Activated naive CD8-positive, alpha-beta T cell treated with anti-CD3 and anti-CD28 coated beads, Interleukin-2, amount 50 U/mL, for 24 hours (primary cell): ENCODE results near the gene PCBP3.

Source experiments
- ATAC-seq: fragments of 150-1000 bp; cut with Tn5 transposase; one replicate; pipeline ENCODE4 v1.10.0; 2021
- DNase-seq: peaks from one replicate; pipeline ENCODE4 v3.0.0; 2021
- H3K27ac Mint-ChIP-seq: one replicate; pipeline ENCODE4 v1.8.0; 2021; ENCODE audit warnings: mild to moderate bottlenecking, mixed read lengths
- H3K27me3 Mint-ChIP-seq: one replicate; pipeline ENCODE4 v1.8.0; 2021; ENCODE audit warnings: mixed read lengths
- H3K36me3 Mint-ChIP-seq: one replicate; pipeline ENCODE4 v1.8.0; 2021; ENCODE audit warnings: low read depth, mixed read lengths
- H3K4me1 Mint-ChIP-seq: one replicate; pipeline ENCODE4 v1.8.0; 2021; ENCODE audit warnings: mixed read lengths
- H3K4me3 Mint-ChIP-seq: one replicate; pipeline ENCODE4 v1.8.0; 2021; ENCODE audit warnings: mild to moderate bottlenecking, moderate library complexity, mixed read lengths
- H3K9me3 Mint-ChIP-seq: one replicate; pipeline ENCODE4 v1.8.0; 2021; ENCODE audit warnings: mixed read lengths

The PCBP3 gene

GRCh38 chr21:45912611-45913417 lies 269.3 kb downstream of the PCBP3 start:
- ATAC-seq (no peak), DNase-seq (no peak)
- H3K9me3 Mint-ChIP-seq: no peaks in the 10 kb centered on the region
- peaks cover 10% of the 10 kb centered on the region for H3K4me1 Mint-ChIP-seq
- H3K27ac Mint-ChIP-seq: no peak overlapping the region
- H3K4me3 Mint-ChIP-seq: no peak overlapping the region
- H3K27me3 Mint-ChIP-seq: no peaks in the 10 kb centered on the region
- no peaks in the 10 kb centered on the region for H3K36me3 Mint-ChIP-seq

- no peaks in the 10 kb centered on the region for H3K9me3 Mint-ChIP-seq
- H3K27ac Mint-ChIP-seq: no peak overlapping the region
- H3K27me3 Mint-ChIP-seq: no peaks in the 10 kb centered on the region
- no peak for ATAC-seq
- H3K4me3 Mint-ChIP-seq: no peak overlapping the region
- H3K36me3 Mint-ChIP-seq: no peaks in the 10 kb centered on the region
- DNase-seq: no peak
- peaks cover 10% of the 10 kb centered on the region for H3K4me1 Mint-ChIP-seq
Observed at GRCh38 chr21:45913418-45913765, 269.9 kb downstream of the PCBP3 start.

- Mint-ChIP-seq H3K27me3 (no peaks in the 10 kb centered on the region), H3K27ac (no peak overlapping the region), H3K9me3 (no peaks in the 10 kb centered on the region), H3K4me3 (no peak overlapping the region), H3K36me3 (no peaks in the 10 kb centered on the region), H3K4me1 (peaks cover 10% of the 10 kb centered on the region)
- no peak for ATAC-seq
- DNase-seq: no peak
Observed at GRCh38 chr21:45913886-45914285, 270.4 kb downstream of the PCBP3 start.

- H3K27ac Mint-ChIP-seq: no peak overlapping the region
- peaks cover 10% of the 10 kb centered on the region for H3K4me1 Mint-ChIP-seq
- ATAC-seq: no peak
- no peaks in the 10 kb centered on the region for H3K9me3 Mint-ChIP-seq
- H3K27me3 Mint-ChIP-seq: no peaks in the 10 kb centered on the region
- DNase-seq: no peak
- no peak overlapping the region for H3K4me3 Mint-ChIP-seq
- no peaks in the 10 kb centered on the region for H3K36me3 Mint-ChIP-seq
Observed at GRCh38 chr21:45914321-45914845, 270.9 kb downstream of the PCBP3 start.

- no peak for DNase-seq
- ATAC-seq: no peak
- no peaks in the 10 kb centered on the region for H3K36me3 Mint-ChIP-seq
- H3K9me3 Mint-ChIP-seq: no peaks in the 10 kb centered on the region
- peaks cover 10% of the 10 kb centered on the region for H3K4me1 Mint-ChIP-seq
- no peak overlapping the region for H3K27ac Mint-ChIP-seq
- no peak overlapping the region for H3K4me3 Mint-ChIP-seq
- H3K27me3 Mint-ChIP-seq: no peaks in the 10 kb centered on the region
Observed at GRCh38 chr21:45916011-45916840, 272.7 kb downstream of the PCBP3 start.

GRCh38 chr21:45917241-45917640 lies 273.7 kb downstream of the PCBP3 start:
- H3K27me3 Mint-ChIP-seq: no peaks in the 10 kb centered on the region
- H3K27ac Mint-ChIP-seq: no peak overlapping the region
- no peaks in the 10 kb centered on the region for H3K36me3 Mint-ChIP-seq
- no peak for DNase-seq
- H3K4me1 Mint-ChIP-seq: peaks cover 11% of the 10 kb centered on the region
- no peaks in the 10 kb centered on the region for H3K9me3 Mint-ChIP-seq
- no peak overlapping the region for H3K4me3 Mint-ChIP-seq
- no peak for ATAC-seq

DNA sequence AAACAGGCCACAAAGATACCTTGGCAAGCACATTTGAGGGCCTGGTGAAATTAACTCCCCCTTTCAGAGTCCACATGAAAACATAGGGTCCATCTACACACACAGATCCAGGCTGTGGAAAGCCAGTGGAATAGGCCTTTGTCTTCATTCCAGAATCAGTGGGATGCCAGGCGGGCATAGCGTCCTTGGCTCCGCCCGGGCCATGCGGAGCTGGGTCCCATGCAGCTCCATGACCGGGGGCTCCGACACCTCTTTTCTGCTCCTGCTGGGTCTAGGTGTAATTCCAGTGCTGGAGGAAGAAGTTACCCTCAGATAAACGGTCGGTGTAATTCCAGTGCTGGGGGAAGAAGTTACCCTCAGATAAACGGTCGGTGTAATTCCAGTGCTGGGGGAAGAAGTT lies 274.5 kb downstream of the PCBP3 start:
- no peak for ATAC-seq
- DNase-seq: no peak
- no peaks in the 10 kb centered on the region for H3K9me3 Mint-ChIP-seq
- H3K27me3 Mint-ChIP-seq: no peaks in the 10 kb centered on the region
- H3K36me3 Mint-ChIP-seq: no peaks in the 10 kb centered on the region
- no peak overlapping the region for H3K4me3 Mint-ChIP-seq
- peaks cover 18% of the 10 kb centered on the region for H3K4me1 Mint-ChIP-seq
- H3K27ac Mint-ChIP-seq: no peak overlapping the region

DNA sequence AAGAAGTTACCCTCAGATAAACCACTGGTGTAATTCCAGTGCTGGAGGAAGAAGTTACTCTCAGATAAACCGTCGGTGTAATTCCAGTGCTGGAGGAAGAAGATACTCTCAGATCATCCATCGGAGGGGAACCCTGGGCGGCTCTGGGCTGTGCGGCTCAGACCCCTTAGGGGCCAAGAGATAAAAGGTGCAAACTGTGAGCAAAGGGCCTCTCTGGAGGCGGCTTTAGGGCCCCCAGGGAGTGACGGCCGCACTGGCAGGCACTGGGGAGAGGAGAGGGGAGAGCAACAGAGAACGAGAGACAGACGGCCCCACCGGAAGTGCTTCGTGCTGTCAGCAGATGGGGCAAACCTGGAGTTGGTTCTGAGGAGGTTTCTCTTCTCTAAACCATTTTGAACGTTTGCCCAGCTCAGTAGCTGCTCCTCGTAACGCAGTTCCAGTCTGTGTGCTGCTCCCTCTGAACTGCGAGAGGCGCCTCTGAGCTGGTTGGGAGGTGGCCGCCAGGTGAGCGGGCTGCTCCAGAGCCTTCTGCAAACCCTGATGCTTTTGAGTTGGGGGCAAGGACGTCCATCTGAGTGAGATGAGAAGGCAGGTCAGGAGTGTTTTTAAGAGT lies 275.4 kb downstream of the PCBP3 start:
- no peaks in the 10 kb centered on the region for H3K27me3 Mint-ChIP-seq
- DNase-seq (no peak), ATAC-seq (no peak)
- H3K36me3 Mint-ChIP-seq: no peaks in the 10 kb centered on the region
- peaks cover 21% of the 10 kb centered on the region for H3K4me1 Mint-ChIP-seq
- no peak overlapping the region for H3K27ac Mint-ChIP-seq
- no peaks in the 10 kb centered on the region for H3K9me3 Mint-ChIP-seq
- H3K4me3 Mint-ChIP-seq: no peak overlapping the region

GRCh38 chr21:45919593-45919992 lies 276.1 kb downstream of the PCBP3 start:
- H3K4me1 Mint-ChIP-seq: peaks cover 21% of the 10 kb centered on the region
- H3K4me3 Mint-ChIP-seq: no peak overlapping the region
- no peaks in the 10 kb centered on the region for H3K36me3 Mint-ChIP-seq
- DNase-seq (no peak), ATAC-seq (no peak)
- H3K27ac Mint-ChIP-seq: no peak overlapping the region
- no peaks in the 10 kb centered on the region for H3K9me3 Mint-ChIP-seq
- no peaks in the 10 kb centered on the region for H3K27me3 Mint-ChIP-seq

DNA sequence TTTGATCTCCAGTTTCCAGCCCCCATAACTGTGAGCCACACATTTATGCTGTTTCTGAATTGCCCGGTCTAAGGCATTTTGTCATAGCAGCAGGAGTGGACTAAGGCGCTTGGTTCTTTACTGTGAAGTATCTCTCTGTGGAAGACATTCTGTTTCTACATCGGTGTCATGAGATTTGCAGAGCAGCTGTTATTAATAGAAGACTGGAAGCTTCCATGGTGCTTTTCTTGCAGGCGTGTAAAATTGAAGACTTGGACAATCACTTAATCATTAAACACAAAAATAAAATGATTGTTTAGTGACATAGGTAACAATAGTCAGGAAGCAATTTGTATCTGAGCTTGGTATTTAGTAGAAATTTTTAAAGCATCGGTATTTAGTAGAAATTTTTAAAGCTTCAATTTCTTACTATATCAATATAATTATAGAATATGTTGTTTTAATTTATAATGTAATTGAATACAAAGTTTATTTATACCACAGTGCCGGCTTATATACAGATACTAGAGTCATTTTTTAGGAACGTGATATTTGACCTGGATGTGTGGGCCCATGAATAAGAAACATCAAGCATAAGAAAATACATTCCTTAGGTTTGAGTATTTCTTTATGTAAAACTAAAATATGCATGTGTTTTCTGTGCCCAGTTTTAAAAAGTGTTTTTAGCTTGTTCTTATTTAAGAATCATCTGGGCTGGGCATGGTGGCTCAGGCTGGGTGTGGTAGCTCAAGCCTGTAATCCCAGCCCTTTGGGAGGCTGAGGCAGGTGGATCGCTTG lies 277.5 kb downstream of the PCBP3 start:
- no peak for ATAC-seq
- H3K4me3 Mint-ChIP-seq: no peak overlapping the region
- no peak overlapping the region for H3K27ac Mint-ChIP-seq
- H3K4me1 Mint-ChIP-seq: peaks cover 19% of the 10 kb centered on the region
- no peaks in the 10 kb centered on the region for H3K27me3 Mint-ChIP-seq
- H3K36me3 Mint-ChIP-seq: no peaks in the 10 kb centered on the region
- DNase-seq: no peak
- H3K9me3 Mint-ChIP-seq: no peaks in the 10 kb centered on the region

- peaks cover 14% of the 10 kb centered on the region for H3K4me1 Mint-ChIP-seq
Observed at GRCh38 chr21:45921917-45922316, 278.4 kb downstream of the PCBP3 start.

GRCh38 chr21:45922648-45923047 lies 279.1 kb downstream of the PCBP3 start:
- no peak overlapping the region for H3K4me3 Mint-ChIP-seq
- H3K4me1 Mint-ChIP-seq: peaks cover 13% of the 10 kb centered on the region
- no peaks in the 10 kb centered on the region for H3K36me3 Mint-ChIP-seq
- H3K9me3 Mint-ChIP-seq: no peaks in the 10 kb centered on the region
- no peaks in the 10 kb centered on the region for H3K27me3 Mint-ChIP-seq
- no peak for DNase-seq
- no peak overlapping the region for H3K27ac Mint-ChIP-seq
- no peak for ATAC-seq

More at GRCh38 chr21:45921917-45922316, 278.4 kb downstream of the PCBP3 start:
- Mint-ChIP-seq H3K27ac (no peak overlapping the region), H3K4me3 (no peak overlapping the region), H3K9me3 (no peaks in the 10 kb centered on the region), H3K36me3 (no peaks in the 10 kb centered on the region), H3K27me3 (no peaks in the 10 kb centered on the region)
- DNase-seq (no peak), ATAC-seq (no peak)

DNA sequence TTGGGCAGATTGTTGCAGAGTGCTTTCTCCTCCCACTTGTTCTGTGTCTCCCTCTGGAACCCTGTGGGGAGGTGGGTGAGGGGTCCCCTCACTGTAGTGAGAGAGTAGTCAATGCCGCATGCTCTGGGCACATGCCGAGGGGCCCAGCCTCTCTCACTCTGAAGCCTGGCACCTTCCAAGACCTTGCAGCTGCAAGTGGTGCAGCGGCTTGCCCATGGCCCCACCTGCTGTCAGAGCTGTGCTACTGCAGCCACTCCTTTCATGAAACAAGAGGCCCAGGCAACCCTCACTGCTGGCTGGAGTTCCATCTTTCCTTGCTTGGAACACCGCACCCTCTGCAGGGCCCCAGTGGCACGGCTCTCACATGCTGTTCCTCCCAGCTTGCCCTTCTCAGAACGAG lies 279.6 kb downstream of the PCBP3 start:
- peaks cover 13% of the 10 kb centered on the region for H3K4me1 Mint-ChIP-seq
- no peak overlapping the region for H3K4me3 Mint-ChIP-seq
- H3K9me3 Mint-ChIP-seq: no peaks in the 10 kb centered on the region

GRCh38 chr21:45926281-45926680 lies 282.8 kb downstream of the PCBP3 start:
- Mint-ChIP-seq H3K4me3 (no peak overlapping the region), H3K27me3 (no peaks in the 10 kb centered on the region), H3K36me3 (no peaks in the 10 kb centered on the region), H3K9me3 (no peaks in the 10 kb centered on the region), H3K27ac (no peak overlapping the region), H3K4me1 (peaks cover 13% of the 10 kb centered on the region)
- DNase-seq (no peak), ATAC-seq (no peak)

More for the DNA sequence above, 279.6 kb downstream of the PCBP3 start:
- H3K27ac Mint-ChIP-seq: no peak overlapping the region
- ATAC-seq (peak; percentile 81), DNase-seq (peak; percentile 67)
- no peaks in the 10 kb centered on the region for H3K36me3 Mint-ChIP-seq
- no peaks in the 10 kb centered on the region for H3K27me3 Mint-ChIP-seq
